Measurements from ENCODE around the gene TPPP2.

TPPP2 gene

GRCh38 chr14:21017528-21018245, 12.3 kb upstream of the TPPP2 start:
- no peak for DNase-seq

GRCh38 chr14:21018286-21018685, 11.7 kb upstream of the TPPP2 start:
- no peak for DNase-seq

- DNase-seq = no peak
These were observed 11.2 kb upstream of the TPPP2 start for GRCh38 chr14:21018781-21019180.

GRCh38 chr14:21019366-21019765, 10.7 kb upstream of the TPPP2 start:
- DNase-seq = no peak

GRCh38 chr14:21020977-21021545, 9.0 kb upstream of the TPPP2 start:
- no peak for DNase-seq

GRCh38 chr14:21022686-21023085, 7.3 kb upstream of the TPPP2 start:
- no peak for DNase-seq

GRCh38 chr14:21023174-21023573, 6.8 kb upstream of the TPPP2 start:
- DNase-seq = no peak

GRCh38 chr14:21023817-21024584, 6.0 kb upstream of the TPPP2 start:
- no peak for DNase-seq

GRCh38 chr14:21024585-21025370, 5.2 kb upstream of the TPPP2 start, which contains the start of gene NDRG2:
Gene NDRG2, minus strand, starts transcription at chr14:21025061. Its CDS starts 1,746 bp downstream, at chr14:21023315.
- DNase-seq = no peak

GRCh38 chr14:21025371-21026273, 4.4 kb upstream of the TPPP2 start:
- DNase-seq = no peak

GRCh38 chr14:21026274-21026987, 3.6 kb upstream of the TPPP2 start:
- DNase-seq = no peak

- DNase-seq = no peak
These were observed 3.1 kb upstream of the TPPP2 start for GRCh38 chr14:21026988-21027315.

- DNase-seq = no peak
These were observed 514 bp downstream of the TPPP2 start for GRCh38 chr14:21030531-21030930.

- DNase-seq = no peak
These were observed 2.5 kb downstream of the TPPP2 start for GRCh38 chr14:21032326-21033132.

- DNase-seq = no peak
These were observed 3.2 kb downstream of the TPPP2 start for GRCh38 chr14:21033133-21033698.

GRCh38 chr14:21034707-21035106, 4.7 kb downstream of the TPPP2 start, which contains the start of gene RNASE13:
Gene RNASE13, minus strand, starts transcription at chr14:21034807. Its CDS starts 519 bp downstream, at chr14:21034288.
- DNase-seq = no peak

- no peak for DNase-seq
These were observed 6.7 kb downstream of the TPPP2 start for GRCh38 chr14:21036751-21037150.

- DNase-seq = no peak
These were observed 7.1 kb downstream of the TPPP2 start for GRCh38 chr14:21037156-21037555.

GRCh38 chr14:21038441-21039422, 8.7 kb downstream of the TPPP2 start:
- peak; percentile 57 for DNase-seq
